ENCODE data around the gene EIF4B. TPM values are rescaled to one million over a fixed set of nuclear protein-coding genes. Genes with fewer than 3 reads are reported as not detected.

The EIF4B gene
- total and polyA plus RNA-seq, 9 of the 15 experiments (the other 6 are each of a cell fraction or from before 2014, with no cell fraction given) = 138 to 669 (median 552) TPM

DNA sequence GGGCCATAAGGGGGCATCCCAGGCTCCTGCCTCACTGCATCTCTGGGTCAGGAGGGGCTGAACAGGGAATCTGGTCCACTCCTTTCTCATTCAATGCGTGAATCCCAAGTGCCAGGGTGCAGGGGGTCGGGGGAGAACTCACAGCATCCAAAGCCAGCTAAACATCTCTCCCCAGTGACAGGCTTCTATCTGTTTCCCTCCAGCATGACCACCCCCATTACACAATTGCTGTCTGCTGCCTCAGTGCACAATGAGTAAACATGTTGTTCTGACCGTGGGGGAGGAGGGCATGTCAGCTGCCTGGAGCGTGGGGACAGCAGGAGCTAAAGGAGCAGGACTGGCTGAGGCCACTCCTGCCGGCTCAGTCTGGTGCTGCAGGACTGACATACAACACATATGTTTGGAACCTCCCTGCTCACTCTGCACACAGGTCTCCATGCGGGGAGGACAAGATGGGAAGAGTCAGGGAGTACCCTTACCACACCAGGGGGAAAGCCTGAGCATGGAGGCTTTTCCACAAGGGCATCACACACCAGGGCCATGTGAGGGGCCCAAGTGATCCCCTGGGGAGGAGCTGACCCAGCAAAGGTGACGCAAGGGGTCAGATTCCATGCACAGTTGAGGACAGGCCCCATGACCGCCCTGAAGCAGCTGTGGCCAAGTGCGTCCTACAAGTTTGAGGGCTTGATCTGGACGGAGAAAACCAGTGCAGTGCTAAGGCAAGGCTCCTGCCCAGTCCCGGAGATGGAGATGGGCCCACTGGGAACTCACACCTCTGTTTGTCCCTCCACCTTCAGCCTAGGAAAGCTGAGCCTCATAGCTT is 45.0 kb downstream of the EIF4B start (continued):
- TF ChIP-seq, protein P1, sequence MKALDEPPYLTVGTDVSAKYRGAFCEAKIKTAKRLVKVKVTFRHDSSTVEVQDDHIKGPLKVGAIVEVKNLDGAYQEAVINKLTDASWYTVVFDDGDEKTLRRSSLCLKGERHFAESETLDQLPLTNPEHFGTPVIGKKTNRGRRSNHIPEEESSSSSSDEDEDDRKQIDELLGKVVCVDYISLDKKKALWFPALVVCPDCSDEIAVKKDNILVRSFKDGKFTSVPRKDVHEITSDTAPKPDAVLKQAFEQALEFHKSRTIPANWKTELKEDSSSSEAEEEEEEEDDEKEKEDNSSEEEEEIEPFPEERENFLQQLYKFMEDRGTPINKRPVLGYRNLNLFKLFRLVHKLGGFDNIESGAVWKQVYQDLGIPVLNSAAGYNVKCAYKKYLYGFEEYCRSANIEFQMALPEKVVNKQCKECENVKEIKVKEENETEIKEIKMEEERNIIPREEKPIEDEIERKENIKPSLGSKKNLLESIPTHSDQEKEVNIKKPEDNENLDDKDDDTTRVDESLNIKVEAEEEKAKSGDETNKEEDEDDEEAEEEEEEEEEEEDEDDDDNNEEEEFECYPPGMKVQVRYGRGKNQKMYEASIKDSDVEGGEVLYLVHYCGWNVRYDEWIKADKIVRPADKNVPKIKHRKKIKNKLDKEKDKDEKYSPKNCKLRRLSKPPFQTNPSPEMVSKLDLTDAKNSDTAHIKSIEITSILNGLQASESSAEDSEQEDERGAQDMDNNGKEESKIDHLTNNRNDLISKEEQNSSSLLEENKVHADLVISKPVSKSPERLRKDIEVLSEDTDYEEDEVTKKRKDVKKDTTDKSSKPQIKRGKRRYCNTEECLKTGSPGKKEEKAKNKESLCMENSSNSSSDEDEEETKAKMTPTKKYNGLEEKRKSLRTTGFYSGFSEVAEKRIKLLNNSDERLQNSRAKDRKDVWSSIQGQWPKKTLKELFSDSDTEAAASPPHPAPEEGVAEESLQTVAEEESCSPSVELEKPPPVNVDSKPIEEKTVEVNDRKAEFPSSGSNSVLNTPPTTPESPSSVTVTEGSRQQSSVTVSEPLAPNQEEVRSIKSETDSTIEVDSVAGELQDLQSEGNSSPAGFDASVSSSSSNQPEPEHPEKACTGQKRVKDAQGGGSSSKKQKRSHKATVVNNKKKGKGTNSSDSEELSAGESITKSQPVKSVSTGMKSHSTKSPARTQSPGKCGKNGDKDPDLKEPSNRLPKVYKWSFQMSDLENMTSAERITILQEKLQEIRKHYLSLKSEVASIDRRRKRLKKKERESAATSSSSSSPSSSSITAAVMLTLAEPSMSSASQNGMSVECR (CRISPR knock-in tag; IDR thresholded peaks at IDR 0.05) = no peak
- no peak for TF ChIP-seq RBM39 (optimal IDR thresholded peaks at IDR 0.05; ENCODE audit: low read depth, low read length)
- no peak for TF ChIP-seq NR2C2 (CRISPR knock-in tag; IDR thresholded peaks at IDR 0.05)
- peak; percentile 39; the same call in 1 of the 2 replicates for TF ChIP-seq NR2C2 (tag; IDR thresholded peaks at IDR 0.05)
- TF ChIP-seq ZNF561 (CRISPR knock-in tag; conservative IDR thresholded peaks at IDR 0.05) = no peak
- TF ChIP-seq NR3C1 (CRISPR knock-in tag; IDR thresholded peaks at IDR 0.05) = no peak
- no peak for TF ChIP-seq KLF16 (IDR thresholded peaks at IDR 0.05)
- TF ChIP-seq, protein P2, sequence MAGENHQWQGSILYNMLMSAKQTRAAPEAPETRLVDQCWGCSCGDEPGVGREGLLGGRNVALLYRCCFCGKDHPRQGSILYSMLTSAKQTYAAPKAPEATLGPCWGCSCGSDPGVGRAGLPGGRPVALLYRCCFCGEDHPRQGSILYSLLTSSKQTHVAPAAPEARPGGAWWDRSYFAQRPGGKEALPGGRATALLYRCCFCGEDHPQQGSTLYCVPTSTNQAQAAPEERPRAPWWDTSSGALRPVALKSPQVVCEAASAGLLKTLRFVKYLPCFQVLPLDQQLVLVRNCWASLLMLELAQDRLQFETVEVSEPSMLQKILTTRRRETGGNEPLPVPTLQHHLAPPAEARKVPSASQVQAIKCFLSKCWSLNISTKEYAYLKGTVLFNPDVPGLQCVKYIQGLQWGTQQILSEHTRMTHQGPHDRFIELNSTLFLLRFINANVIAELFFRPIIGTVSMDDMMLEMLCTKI (IDR thresholded peaks at IDR 0.05; ENCODE audit: partially characterized antibody) = no peak
- 0 out of 2 replicates have a peak, but pooled peaks have one; percentile 21 for TF ChIP-seq ZNF395 (CRISPR knock-in tag; IDR thresholded peaks at IDR 0.05)
- TF ChIP-seq, protein P3, sequence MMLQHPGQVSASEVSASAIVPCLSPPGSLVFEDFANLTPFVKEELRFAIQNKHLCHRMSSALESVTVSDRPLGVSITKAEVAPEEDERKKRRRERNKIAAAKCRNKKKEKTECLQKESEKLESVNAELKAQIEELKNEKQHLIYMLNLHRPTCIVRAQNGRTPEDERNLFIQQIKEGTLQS (IDR thresholded peaks at IDR 0.05) = peak; percentile 57
- TF ChIP-seq, protein P3 (CRISPR knock-in tag; conservative IDR thresholded peaks at IDR 0.05) = no peak
- TF ChIP-seq NUFIP1 (IDR thresholded peaks at IDR 0.05; ENCODE audit: partially characterized antibody) = no peak
- TF ChIP-seq CCNT2 (IDR thresholded peaks at IDR 0.05; ENCODE audit: borderline replicate concordance, extremely low read depth, insufficient read length, low read depth, low read length) = no peak
